Fibroblast of lung (primary cell): ENCODE results near the gene P2RY8. TPM values are rescaled to one million over a fixed set of nuclear protein-coding genes. Genes with fewer than 3 reads are reported as not detected.

Experiments used
- DNase-seq, 2 donors: peaks; one replicate each; pipeline versions ENCODE4 v3.0.0 to v3.0.0-alpha.2; 2010; ENCODE audit warnings: low read depth in 2 of 2
- H2AFZ ChIP-seq: 2 replicates; pipeline ENCODE4 v1.5.1; 2012; ENCODE audit warnings: low read length, control low read depth, inconsistent platforms
- H3K27ac ChIP-seq: 2 replicates; pipeline ENCODE4 v1.5.1; 2011; ENCODE audit warnings: low read length, control low read depth; ENCODE audit not compliant: insufficient read depth
- H3K27me3 ChIP-seq: 2 replicates; pipeline ENCODE4 v1.5.1; 2011; ENCODE audit warnings: mild to moderate bottlenecking, low read length; ENCODE audit not compliant: control insufficient read depth, insufficient read depth
- H3K36me3 ChIP-seq: 2 replicates; pipeline ENCODE4 v1.5.1; 2011; ENCODE audit warnings: low read length; ENCODE audit not compliant: control insufficient read depth, insufficient read depth
- H3K4me1 ChIP-seq: 2 replicates; pipeline ENCODE4 v1.5.1; 2011; ENCODE audit warnings: low read length; ENCODE audit not compliant: control insufficient read depth, insufficient read depth; ENCODE audit errors: extremely low read depth
- H3K4me2 ChIP-seq: 2 replicates; pipeline ENCODE4 v1.5.1; 2011; ENCODE audit warnings: low read length, control low read depth; ENCODE audit not compliant: insufficient read depth; ENCODE audit errors: extremely low read depth
- H3K4me3 ChIP-seq, 4 experiments: fragments of 200-600 bp in 1 of 4; sonication (generic) in 1 of 4; replicated peaks in 1 of 4; 2 replicates each; pipeline ENCODE4 v1.5.1; 2011 to 2016; ENCODE audit warnings: low read length in 4 of 4, low read depth in 3 of 4, mild to moderate bottlenecking in 3 of 4, control low read depth in 2 of 4, inconsistent platforms in 1 of 4, mixed read lengths in 1 of 4; ENCODE audit not compliant: insufficient read depth in 1 of 4; ENCODE audit errors: control extremely low read depth in 1 of 4
- H3K79me2 ChIP-seq: 2 replicates; pipeline ENCODE4 v1.5.1; 2012; ENCODE audit warnings: mild to moderate bottlenecking, low read length, inconsistent platforms; ENCODE audit not compliant: control insufficient read depth, insufficient read depth
- H3K9ac ChIP-seq: 2 replicates; pipeline ENCODE4 v1.5.1; 2011; ENCODE audit warnings: mild to moderate bottlenecking, low read length, control low read depth; ENCODE audit not compliant: insufficient read depth
- H3K9me3 ChIP-seq: 2 replicates; pipeline ENCODE4 v1.5.1; 2012; ENCODE audit warnings: low read depth, low read length; ENCODE audit not compliant: control insufficient read depth, insufficient read depth
- H4K20me1 ChIP-seq: 2 replicates; pipeline ENCODE4 v1.5.1; 2011; ENCODE audit warnings: low read length; ENCODE audit not compliant: control insufficient read depth, insufficient read depth; ENCODE audit errors: extremely low read depth
- EZH2 ChIP-seq: IDR thresholded peaks from 2 replicates; pipeline ENCODE4 v1.5.1; 2012; ENCODE audit warnings: low read length, control low read depth, mild to moderate bottlenecking; ENCODE audit errors: missing control alignments
- polyA plus RNA-seq, 2 donors: library from polyadenylated mRNA; depleted of rRNA in 1 of 2; stranded (reverse) in 1 of 2; unstranded in 1 of 2; fragments of >200 nt; gene quantifications; 2 replicates each; pipeline ENCODE4 v1.2.1, GENCODE V29; 2011 to 2012; ENCODE audit warnings: missing spikeins in 1 of 2
- total RNA-seq: library from RNA; depleted of rRNA; stranded (reverse); fragments of >200 nt; gene quantifications from 2 replicates; pipeline ENCODE4 v1.2.1, GENCODE V29; 2014
- TF ChIP-seq, protein P1 (sequence below), 2 donors: IDR thresholded peaks in 1 of 2; conservative IDR thresholded peaks in 1 of 2; 1 replicate in 1 of 2; 2 replicates in 1 of 2; pipeline ENCODE4 v1.5.1; 2011 to 2012; ENCODE audit warnings: low read length in 2 of 2, control low read depth in 1 of 2, inconsistent platforms in 1 of 2, low read depth in 1 of 2, mild to moderate bottlenecking in 1 of 2

Gene P2RY8
- total and polyA plus RNA-seq, 2 donors (not counting 1 experiment from before 2014, with no cell fraction given) = not detected

DNA sequence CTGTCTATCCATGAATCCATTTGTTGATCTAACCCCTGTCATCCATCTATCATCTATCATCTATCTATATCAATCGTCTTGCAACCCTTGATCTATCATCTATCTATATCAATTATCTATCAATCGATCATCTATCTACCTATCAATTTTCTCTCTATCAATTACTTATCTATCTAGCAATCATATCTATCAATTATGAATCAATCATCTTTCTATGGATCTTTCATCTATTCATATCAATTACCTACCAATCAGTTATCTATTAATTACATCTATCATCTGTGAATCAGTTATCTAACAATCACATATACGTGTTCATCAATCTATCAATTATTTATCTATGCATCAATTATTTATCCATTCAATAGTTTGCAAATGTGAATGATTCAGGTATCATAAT, 59.8 kb downstream of the P2RY8 start:
- H3K9ac ChIP-seq = no peak overlapping the region
- H3K36me3 ChIP-seq = no peaks in the 10 kb centered on the region
- DNase-seq = no peak
- no peak overlapping the region for H3K27ac ChIP-seq
- H2AFZ ChIP-seq = no peak overlapping the region
- H3K4me3 ChIP-seq = no peak overlapping the region
- H3K27me3 ChIP-seq = no peaks in the 10 kb centered on the region
- no peaks in the 10 kb centered on the region for H3K79me2 ChIP-seq
- no peaks in the 10 kb centered on the region for H4K20me1 ChIP-seq
- H3K4me1 ChIP-seq = no peaks in the 10 kb centered on the region
- TF ChIP-seq, protein P1, sequence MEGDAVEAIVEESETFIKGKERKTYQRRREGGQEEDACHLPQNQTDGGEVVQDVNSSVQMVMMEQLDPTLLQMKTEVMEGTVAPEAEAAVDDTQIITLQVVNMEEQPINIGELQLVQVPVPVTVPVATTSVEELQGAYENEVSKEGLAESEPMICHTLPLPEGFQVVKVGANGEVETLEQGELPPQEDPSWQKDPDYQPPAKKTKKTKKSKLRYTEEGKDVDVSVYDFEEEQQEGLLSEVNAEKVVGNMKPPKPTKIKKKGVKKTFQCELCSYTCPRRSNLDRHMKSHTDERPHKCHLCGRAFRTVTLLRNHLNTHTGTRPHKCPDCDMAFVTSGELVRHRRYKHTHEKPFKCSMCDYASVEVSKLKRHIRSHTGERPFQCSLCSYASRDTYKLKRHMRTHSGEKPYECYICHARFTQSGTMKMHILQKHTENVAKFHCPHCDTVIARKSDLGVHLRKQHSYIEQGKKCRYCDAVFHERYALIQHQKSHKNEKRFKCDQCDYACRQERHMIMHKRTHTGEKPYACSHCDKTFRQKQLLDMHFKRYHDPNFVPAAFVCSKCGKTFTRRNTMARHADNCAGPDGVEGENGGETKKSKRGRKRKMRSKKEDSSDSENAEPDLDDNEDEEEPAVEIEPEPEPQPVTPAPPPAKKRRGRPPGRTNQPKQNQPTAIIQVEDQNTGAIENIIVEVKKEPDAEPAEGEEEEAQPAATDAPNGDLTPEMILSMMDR (conservative IDR thresholded peaks at IDR 0.05 in 1 of 2, IDR thresholded peaks at IDR 0.05 in 1 of 2; ENCODE audit: low read depth in 1 of 2, low read length in 2 of 2) = no peak
- no peak for TF ChIP-seq EZH2
- H3K9me3 ChIP-seq = no peaks in the 10 kb centered on the region
- H3K4me2 ChIP-seq = no peak overlapping the region

DNA sequence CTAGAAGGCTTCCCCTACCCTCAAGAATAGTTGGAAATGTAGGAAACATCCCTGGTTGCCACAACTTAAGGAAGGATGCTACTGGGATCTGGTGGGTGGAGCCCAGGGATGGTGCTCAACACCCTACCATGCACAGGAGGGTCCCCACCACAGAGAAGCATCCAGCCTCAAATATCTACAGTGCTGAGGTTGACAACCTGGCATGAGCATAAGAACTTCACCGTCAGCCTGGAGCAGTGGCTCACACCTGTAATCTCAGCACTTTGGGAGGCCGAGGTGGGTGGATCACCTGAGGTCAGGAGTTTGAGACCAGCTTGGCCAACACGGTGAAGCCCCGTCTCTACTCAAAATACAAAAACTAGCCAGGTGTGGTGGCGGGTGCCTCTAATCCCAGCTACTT, 60.3 kb downstream of the P2RY8 start:
- no peaks in the 10 kb centered on the region for H3K36me3 ChIP-seq
- no peak overlapping the region for H3K9ac ChIP-seq
- TF ChIP-seq, protein P1 (conservative IDR thresholded peaks at IDR 0.05 in 1 of 2, IDR thresholded peaks at IDR 0.05 in 1 of 2; ENCODE audit: low read depth in 1 of 2, low read length in 2 of 2) = no peak
- TF ChIP-seq EZH2 = no peak
- no peak overlapping the region for H3K4me3 ChIP-seq
- no peak for DNase-seq
- H3K27ac ChIP-seq = no peak overlapping the region
- H2AFZ ChIP-seq = no peak overlapping the region
- no peaks in the 10 kb centered on the region for H3K79me2 ChIP-seq
- no peak overlapping the region for H3K4me2 ChIP-seq
- no peaks in the 10 kb centered on the region for H3K27me3 ChIP-seq
- H3K4me1 ChIP-seq = no peaks in the 10 kb centered on the region
- H3K9me3 ChIP-seq = no peaks in the 10 kb centered on the region
- no peaks in the 10 kb centered on the region for H4K20me1 ChIP-seq

DNA sequence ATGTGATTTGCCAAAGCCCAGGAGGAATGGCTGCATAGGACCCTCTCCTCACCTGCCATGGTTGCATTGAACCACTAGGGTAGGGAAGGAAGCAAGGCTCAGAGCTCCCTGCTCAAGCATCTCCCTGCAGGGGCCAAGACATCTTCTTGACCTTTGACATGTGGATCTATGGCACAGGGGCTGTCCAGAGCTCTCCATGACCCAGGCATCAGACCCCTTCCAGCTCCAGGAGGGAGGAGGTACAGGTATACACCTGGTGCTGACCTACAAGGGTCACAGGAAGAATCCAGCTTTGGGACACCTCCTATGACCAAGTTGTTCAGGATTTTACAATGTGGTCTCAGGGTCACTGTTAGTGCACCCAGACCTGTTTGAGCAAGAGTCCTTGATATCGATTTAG, 61.1 kb downstream of the P2RY8 start:
- Histone ChIP-seq H3K4me2 (no peak overlapping the region), H3K27ac (no peak overlapping the region), H4K20me1 (no peaks in the 10 kb centered on the region), H3K9ac (no peak overlapping the region), H3K27me3 (no peaks in the 10 kb centered on the region), H3K4me1 (no peaks in the 10 kb centered on the region), H2AFZ (no peak overlapping the region), H3K4me3 (no peak overlapping the region), H3K9me3 (no peaks in the 10 kb centered on the region), H3K36me3 (no peaks in the 10 kb centered on the region), H3K79me2 (no peaks in the 10 kb centered on the region)
- no peak for DNase-seq
- TF ChIP-seq, protein P1 (conservative IDR thresholded peaks at IDR 0.05 in 1 of 2, IDR thresholded peaks at IDR 0.05 in 1 of 2; ENCODE audit: low read depth in 1 of 2, low read length in 2 of 2) = no peak
- no peak for TF ChIP-seq EZH2
